ENCODE results near the gene MAP2K2. TPM values are rescaled to one million over a fixed set of nuclear protein-coding genes. Genes with fewer than 3 reads are reported as not detected.

The MAP2K2 gene
- polyA plus RNA-seq, 3 donors, result 30.5 to 94.5 (median 40.2) TPM

DNA sequence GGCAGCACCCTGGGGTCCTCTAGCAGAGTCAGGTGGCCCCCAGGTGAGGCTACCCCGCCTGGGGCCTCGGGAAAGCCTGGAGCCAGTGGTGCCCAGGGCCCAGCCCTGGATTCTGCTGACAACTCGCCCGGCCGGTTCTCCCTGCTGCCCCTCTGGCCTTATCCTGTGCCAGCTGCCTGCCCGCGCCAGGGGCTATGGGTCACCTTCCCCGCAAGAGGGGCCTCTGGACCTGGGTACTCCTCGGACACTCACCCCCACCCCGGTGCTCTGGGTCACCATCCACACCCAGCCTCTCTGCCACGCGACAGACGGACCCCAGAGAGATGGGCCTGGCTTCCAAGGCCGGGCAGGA lies 81.2 kb downstream of the MAP2K2 start:
- Histone ChIP-seq H2AFZ (ENCODE audit: insufficient read depth, low read depth, low read length, poor library complexity, severe bottlenecking) (no peak overlapping the region), H3K9ac (ENCODE audit: insufficient read depth, low read length, poor library complexity, severe bottlenecking) (no peak overlapping the region), H3K9me3 (replicated peaks in 1 of 2; ENCODE audit: control insufficient read depth in 1 of 2, insufficient read depth in 1 of 2, low read length in 2 of 2) (no peaks in the 10 kb centered on the region), H3K4me1 (ENCODE audit: control insufficient read depth in 1 of 2, insufficient read depth in 2 of 2, low read length in 2 of 2) (no peaks in the 10 kb centered on the region), H3K4me3 (replicated peaks in 1 of 3; ENCODE audit: low read depth in 2 of 3, low read length in 3 of 3) (no peak overlapping the region), H3K36me3 (replicated peaks in 1 of 2; ENCODE audit: control insufficient read depth in 1 of 2, insufficient read depth in 2 of 2, low read length in 2 of 2) (peaks cover 21 to 43% of the 10 kb centered on the region in 2 donors), H4K20me1 (ENCODE audit: insufficient read depth, low read length) (peaks cover 96% of the 10 kb centered on the region), H3K4me2 (replicated peaks; ENCODE audit: extremely low read depth, low read length, poor library complexity, severe bottlenecking) (no peak overlapping the region), H3K79me2 (ENCODE audit: insufficient read depth, low read length) (peaks cover 53% of the 10 kb centered on the region), H3K27me3 (ENCODE audit: control insufficient read depth in 2 of 2, insufficient read depth in 2 of 2, low read length in 2 of 2) (no peaks in the 10 kb centered on the region), H3K27ac (ENCODE audit: low read depth in 1 of 2, low read length in 2 of 2) (peak overlapping the region; percentile 32 to 56)
- H3K27ac Mint-ChIP-seq, result peak overlapping the region in 2 of 7 donors; percentile 19 to 57
- intact Hi-C loops (cut with micrococcal nuclease), result no loop called here
- 84% methylated on average over 9 of the region's 14 CpGs for WGBS (ENCODE audit: insufficient coverage)
- DNase-seq, result no peak
- H3K4me1 Mint-ChIP-seq, result no peaks in the 10 kb centered on the region
- no peaks in the 10 kb centered on the region for H3K9me3 Mint-ChIP-seq
- H3K36me3 Mint-ChIP-seq, result peaks cover 27 to 48% of the 10 kb centered on the region in 2 donors
- H3K27me3 Mint-ChIP-seq (ENCODE audit: low read depth in 3 of 3), result peaks cover 0 to 3% (median 0%) of the 10 kb centered on the region in 3 donors
- no peak overlapping the region for H3K4me3 Mint-ChIP-seq
- TF ChIP-seq, protein P1, sequence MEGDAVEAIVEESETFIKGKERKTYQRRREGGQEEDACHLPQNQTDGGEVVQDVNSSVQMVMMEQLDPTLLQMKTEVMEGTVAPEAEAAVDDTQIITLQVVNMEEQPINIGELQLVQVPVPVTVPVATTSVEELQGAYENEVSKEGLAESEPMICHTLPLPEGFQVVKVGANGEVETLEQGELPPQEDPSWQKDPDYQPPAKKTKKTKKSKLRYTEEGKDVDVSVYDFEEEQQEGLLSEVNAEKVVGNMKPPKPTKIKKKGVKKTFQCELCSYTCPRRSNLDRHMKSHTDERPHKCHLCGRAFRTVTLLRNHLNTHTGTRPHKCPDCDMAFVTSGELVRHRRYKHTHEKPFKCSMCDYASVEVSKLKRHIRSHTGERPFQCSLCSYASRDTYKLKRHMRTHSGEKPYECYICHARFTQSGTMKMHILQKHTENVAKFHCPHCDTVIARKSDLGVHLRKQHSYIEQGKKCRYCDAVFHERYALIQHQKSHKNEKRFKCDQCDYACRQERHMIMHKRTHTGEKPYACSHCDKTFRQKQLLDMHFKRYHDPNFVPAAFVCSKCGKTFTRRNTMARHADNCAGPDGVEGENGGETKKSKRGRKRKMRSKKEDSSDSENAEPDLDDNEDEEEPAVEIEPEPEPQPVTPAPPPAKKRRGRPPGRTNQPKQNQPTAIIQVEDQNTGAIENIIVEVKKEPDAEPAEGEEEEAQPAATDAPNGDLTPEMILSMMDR (IDR thresholded peaks at IDR 0.05), result no peak

DNA sequence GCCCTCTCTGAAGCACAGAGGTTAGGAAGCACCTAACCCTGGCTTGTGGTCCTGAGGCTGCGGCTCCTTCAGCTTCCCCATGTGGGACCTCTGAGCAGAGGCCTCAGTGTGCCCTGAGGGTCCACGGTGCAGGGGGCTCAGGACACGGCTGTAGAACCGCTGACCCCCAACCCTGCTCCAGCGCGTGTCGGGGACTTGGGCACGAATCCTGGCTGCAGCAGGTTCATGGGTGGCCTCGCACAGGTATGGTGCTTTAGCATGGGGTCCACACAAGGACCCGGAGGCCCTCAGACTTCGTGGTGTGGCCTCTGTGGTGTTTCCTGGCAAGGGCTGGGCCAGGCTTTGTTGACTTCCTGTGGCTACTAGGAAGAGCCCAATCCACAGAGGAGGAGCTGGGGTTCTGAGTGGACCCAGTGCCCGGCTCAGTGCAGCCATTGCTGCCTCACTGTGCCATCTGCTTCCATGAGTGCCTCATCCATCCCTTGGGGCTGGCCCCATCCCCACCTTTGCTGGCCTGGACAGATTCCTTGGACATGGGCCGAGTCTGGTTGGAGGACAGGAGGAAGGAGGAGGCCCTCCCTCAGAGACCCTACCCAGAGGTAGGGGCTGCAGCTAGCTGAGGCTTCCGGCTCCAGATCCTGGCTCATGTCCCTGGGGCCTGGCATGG lies 81.7 kb downstream of the MAP2K2 start:
- Histone ChIP-seq H3K4me3 (replicated peaks in 1 of 3; ENCODE audit: low read depth in 2 of 3, low read length in 3 of 3) (no peak overlapping the region), H3K9me3 (replicated peaks in 1 of 2; ENCODE audit: control insufficient read depth in 1 of 2, insufficient read depth in 1 of 2, low read length in 2 of 2) (no peaks in the 10 kb centered on the region), H3K9ac (ENCODE audit: insufficient read depth, low read length, poor library complexity, severe bottlenecking) (no peak overlapping the region), H4K20me1 (ENCODE audit: insufficient read depth, low read length) (peaks cover 96% of the 10 kb centered on the region), H3K79me2 (ENCODE audit: insufficient read depth, low read length) (peaks cover 53% of the 10 kb centered on the region), H2AFZ (ENCODE audit: insufficient read depth, low read depth, low read length, poor library complexity, severe bottlenecking) (no peak overlapping the region), H3K27me3 (ENCODE audit: control insufficient read depth in 2 of 2, insufficient read depth in 2 of 2, low read length in 2 of 2) (no peaks in the 10 kb centered on the region), H3K27ac (ENCODE audit: low read depth in 1 of 2, low read length in 2 of 2) (peak overlapping the region; percentile 32 to 56), H3K4me2 (replicated peaks; ENCODE audit: extremely low read depth, low read length, poor library complexity, severe bottlenecking) (no peak overlapping the region), H3K4me1 (ENCODE audit: control insufficient read depth in 1 of 2, insufficient read depth in 2 of 2, low read length in 2 of 2) (no peaks in the 10 kb centered on the region), H3K36me3 (replicated peaks in 1 of 2; ENCODE audit: control insufficient read depth in 1 of 2, insufficient read depth in 2 of 2, low read length in 2 of 2) (peaks cover 24 to 42% of the 10 kb centered on the region in 2 donors)
- peaks cover 25 to 48% of the 10 kb centered on the region in 2 donors for H3K36me3 Mint-ChIP-seq
- H3K4me3 Mint-ChIP-seq, result no peak overlapping the region
- H3K9me3 Mint-ChIP-seq, result no peaks in the 10 kb centered on the region
- peaks cover 0 to 3% (median 0%) of the 10 kb centered on the region in 3 donors for H3K27me3 Mint-ChIP-seq (ENCODE audit: low read depth in 3 of 3)
- peak overlapping the region in 3 of 7 donors; percentile 13 to 78 (median 30) for H3K27ac Mint-ChIP-seq
- TF ChIP-seq, protein P1 (IDR thresholded peaks at IDR 0.05), result no peak
- intact Hi-C loops (cut with micrococcal nuclease), result no loop called here
- H3K4me1 Mint-ChIP-seq, result no peaks in the 10 kb centered on the region
- 91% methylated on average over 12 of the region's 14 CpGs for WGBS (ENCODE audit: insufficient coverage)
- DNase-seq, result no peak

Small RNA genes lying within 50 kb of the gene (small RNA-seq; reads per million reads assigned to genes)
- not detected for gene RF00017 (ENCODE audit: insufficient read length, low read depth)

Other genes with a start within 250 kb of the MAP2K2 start
- gene ATCAY, start 243.4 kb downstream of the MAP2K2 start, polyA plus RNA-seq, result not detected
- gene NMRK2, start 191.1 kb downstream of the MAP2K2 start, polyA plus RNA-seq, result not detected
- 10 to 100 TPM; 13.7 to 32.1 (median 21.8) TPM for gene DAPK3, start 153.0 kb downstream of the MAP2K2 start, polyA plus RNA-seq
- 100 to 1,000 TPM; 264 to 836 (median 323) TPM for gene EEF2, start 138.7 kb downstream of the MAP2K2 start, polyA plus RNA-seq
- gene PIAS4, start 116.4 kb downstream of the MAP2K2 start, polyA plus RNA-seq, result 1 to 10 TPM; 2.3 to 8.1 (median 5.9) TPM
- gene ZBTB7A, start 57.2 kb downstream of the MAP2K2 start, polyA plus RNA-seq, result 10 to 100 TPM; 18.0 to 31.5 (median 20.2) TPM
- not detected for gene CREB3L3, start 29.5 kb upstream of the MAP2K2 start, polyA plus RNA-seq
- gene SIRT6, start 58.4 kb upstream of the MAP2K2 start, polyA plus RNA-seq, result 10 to 100 TPM in 1 of 3 donors, 1 to 10 TPM in 1, under 1 TPM in 1; 0.57 to 50.3 (median 1.2) TPM
- under 1 TPM in 2 of 3 donors, not detected in 1; 0.07 to 0.79 TPM for gene ANKRD24, start 58.6 kb upstream of the MAP2K2 start, polyA plus RNA-seq
- gene EBI3, start 105.4 kb upstream of the MAP2K2 start, polyA plus RNA-seq, result under 1 TPM in 2 of 3 donors, not detected in 1; 0.14 to 0.40 TPM
- 10 to 100 TPM in 2 of 3 donors, 1 to 10 TPM in 1; 8.6 to 19.3 (median 13.4) TPM for gene YJU2, start 123.0 kb upstream of the MAP2K2 start, polyA plus RNA-seq
- not detected for gene SHD, start 155.1 kb upstream of the MAP2K2 start, polyA plus RNA-seq
- under 1 TPM in 1 of 3 donors, not detected in 2; 0.26 TPM for gene TMIGD2, start 178.3 kb upstream of the MAP2K2 start, polyA plus RNA-seq
- under 1 TPM in 1 of 3 donors, not detected in 2; 0.39 TPM for gene FSD1, start 180.5 kb upstream of the MAP2K2 start, polyA plus RNA-seq
- gene STAP2, start 214.7 kb upstream of the MAP2K2 start, polyA plus RNA-seq, result under 1 TPM in 2 of 3 donors, not detected in 1; 0.11 to 0.17 TPM
- gene MPND, start 219.4 kb upstream of the MAP2K2 start, polyA plus RNA-seq, result 10 to 100 TPM in 1 of 3 donors, 1 to 10 TPM in 2; 6.5 to 15.9 (median 7.0) TPM

Measured in CD14-positive monocyte (primary cell).